DND-41 (cell line): ENCODE measurements around the gene CENPC.

Experiments used
- EZH2 ChIP-seq: IDR thresholded peaks from 3 replicates; pipeline ENCODE4 v1.6.1; 2012; ENCODE audit warnings: borderline replicate concordance, low read depth, mild to moderate bottlenecking, moderate library complexity, low read length, inconsistent platforms; ENCODE audit not compliant: severe bottlenecking
- TF ChIP-seq, protein P1 (sequence below): IDR thresholded peaks from 2 replicates; pipeline ENCODE4 v1.5.1; 2012; ENCODE audit warnings: borderline replicate concordance, low read length, moderate library complexity, mild to moderate bottlenecking; ENCODE audit not compliant: poor library complexity, severe bottlenecking; ENCODE audit errors: extremely low read depth

GRCh38 chr4:67566335-67566734 is 21.0 kb upstream of the CENPC start:
- TF ChIP-seq EZH2 = no peak
- TF ChIP-seq, protein P1, sequence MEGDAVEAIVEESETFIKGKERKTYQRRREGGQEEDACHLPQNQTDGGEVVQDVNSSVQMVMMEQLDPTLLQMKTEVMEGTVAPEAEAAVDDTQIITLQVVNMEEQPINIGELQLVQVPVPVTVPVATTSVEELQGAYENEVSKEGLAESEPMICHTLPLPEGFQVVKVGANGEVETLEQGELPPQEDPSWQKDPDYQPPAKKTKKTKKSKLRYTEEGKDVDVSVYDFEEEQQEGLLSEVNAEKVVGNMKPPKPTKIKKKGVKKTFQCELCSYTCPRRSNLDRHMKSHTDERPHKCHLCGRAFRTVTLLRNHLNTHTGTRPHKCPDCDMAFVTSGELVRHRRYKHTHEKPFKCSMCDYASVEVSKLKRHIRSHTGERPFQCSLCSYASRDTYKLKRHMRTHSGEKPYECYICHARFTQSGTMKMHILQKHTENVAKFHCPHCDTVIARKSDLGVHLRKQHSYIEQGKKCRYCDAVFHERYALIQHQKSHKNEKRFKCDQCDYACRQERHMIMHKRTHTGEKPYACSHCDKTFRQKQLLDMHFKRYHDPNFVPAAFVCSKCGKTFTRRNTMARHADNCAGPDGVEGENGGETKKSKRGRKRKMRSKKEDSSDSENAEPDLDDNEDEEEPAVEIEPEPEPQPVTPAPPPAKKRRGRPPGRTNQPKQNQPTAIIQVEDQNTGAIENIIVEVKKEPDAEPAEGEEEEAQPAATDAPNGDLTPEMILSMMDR = no peak
